Measurements from ENCODE around the gene PLPPR3. TPM values are rescaled to one million over a fixed set of nuclear protein-coding genes. Genes with fewer than 3 reads are reported as not detected.

Gene PLPPR3
- polyA plus RNA-seq, 1 experiment: 1.1 TPM

DNA sequence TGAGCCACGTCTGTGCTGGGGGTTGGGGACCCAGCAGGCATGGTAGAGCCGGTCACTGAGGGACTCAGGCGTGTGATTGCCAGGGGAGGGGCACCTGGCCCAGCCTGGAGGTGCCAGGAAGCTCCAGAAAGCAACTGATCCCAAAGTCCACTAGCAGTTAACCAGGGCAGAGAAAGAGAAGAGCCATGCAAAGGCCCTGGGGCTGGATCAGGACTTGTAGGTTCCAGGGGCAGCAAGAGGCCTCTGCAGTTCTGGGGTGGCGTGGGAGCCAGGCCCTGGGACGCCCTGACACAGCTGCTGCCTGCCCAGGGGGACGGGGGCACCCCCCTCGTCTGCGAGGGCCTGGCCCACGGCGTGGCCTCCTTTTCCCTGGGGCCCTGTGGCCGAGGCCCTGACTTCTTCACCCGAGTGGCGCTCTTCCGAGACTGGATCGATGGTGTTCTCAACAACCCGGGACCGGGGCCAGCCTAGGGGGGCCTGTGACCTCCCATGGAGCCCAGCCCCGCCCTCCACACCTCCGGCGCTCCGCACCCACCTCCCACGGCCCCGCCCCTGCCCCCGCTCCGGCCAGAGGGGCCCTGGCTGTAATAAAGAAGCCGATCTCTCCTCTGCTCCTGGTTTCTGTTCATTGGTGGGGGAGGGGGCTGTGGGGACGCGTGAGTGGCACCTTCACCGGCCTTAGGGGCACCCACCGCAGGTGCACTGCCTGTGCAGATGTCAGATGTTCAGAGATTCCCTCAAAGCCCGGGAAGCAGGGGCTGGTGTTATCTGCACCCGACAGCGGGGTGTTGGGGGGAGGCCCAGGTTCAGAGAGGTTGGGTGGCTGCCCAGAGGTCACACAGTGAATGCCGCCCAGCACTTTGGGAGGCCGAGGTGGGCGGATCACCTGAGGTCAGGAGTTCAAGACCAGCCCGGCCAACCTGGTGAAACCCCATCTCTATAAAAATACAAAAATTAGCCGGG lies 9.9 kb upstream of the PLPPR3 start:
- no peak for DNase-seq (ENCODE audit: low read depth)
- H3K36me3 ChIP-seq (ENCODE audit: control insufficient read depth, insufficient read depth, low read length): no peaks in the 10 kb centered on the region
- ChIA-PET POLR2A (no interaction called here), CTCF (no interaction called here)
- H3K4me3 ChIP-seq (ENCODE audit: low read depth, low read length): no peak overlapping the region
- no peaks in the 10 kb centered on the region for H3K27me3 ChIP-seq (ENCODE audit: control insufficient read depth, insufficient read depth, low read length)
- TF ChIP-seq, protein P1, sequence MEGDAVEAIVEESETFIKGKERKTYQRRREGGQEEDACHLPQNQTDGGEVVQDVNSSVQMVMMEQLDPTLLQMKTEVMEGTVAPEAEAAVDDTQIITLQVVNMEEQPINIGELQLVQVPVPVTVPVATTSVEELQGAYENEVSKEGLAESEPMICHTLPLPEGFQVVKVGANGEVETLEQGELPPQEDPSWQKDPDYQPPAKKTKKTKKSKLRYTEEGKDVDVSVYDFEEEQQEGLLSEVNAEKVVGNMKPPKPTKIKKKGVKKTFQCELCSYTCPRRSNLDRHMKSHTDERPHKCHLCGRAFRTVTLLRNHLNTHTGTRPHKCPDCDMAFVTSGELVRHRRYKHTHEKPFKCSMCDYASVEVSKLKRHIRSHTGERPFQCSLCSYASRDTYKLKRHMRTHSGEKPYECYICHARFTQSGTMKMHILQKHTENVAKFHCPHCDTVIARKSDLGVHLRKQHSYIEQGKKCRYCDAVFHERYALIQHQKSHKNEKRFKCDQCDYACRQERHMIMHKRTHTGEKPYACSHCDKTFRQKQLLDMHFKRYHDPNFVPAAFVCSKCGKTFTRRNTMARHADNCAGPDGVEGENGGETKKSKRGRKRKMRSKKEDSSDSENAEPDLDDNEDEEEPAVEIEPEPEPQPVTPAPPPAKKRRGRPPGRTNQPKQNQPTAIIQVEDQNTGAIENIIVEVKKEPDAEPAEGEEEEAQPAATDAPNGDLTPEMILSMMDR (IDR thresholded peaks at IDR 0.05; ENCODE audit: insufficient read depth, low read depth, low read length): no peak

DNA sequence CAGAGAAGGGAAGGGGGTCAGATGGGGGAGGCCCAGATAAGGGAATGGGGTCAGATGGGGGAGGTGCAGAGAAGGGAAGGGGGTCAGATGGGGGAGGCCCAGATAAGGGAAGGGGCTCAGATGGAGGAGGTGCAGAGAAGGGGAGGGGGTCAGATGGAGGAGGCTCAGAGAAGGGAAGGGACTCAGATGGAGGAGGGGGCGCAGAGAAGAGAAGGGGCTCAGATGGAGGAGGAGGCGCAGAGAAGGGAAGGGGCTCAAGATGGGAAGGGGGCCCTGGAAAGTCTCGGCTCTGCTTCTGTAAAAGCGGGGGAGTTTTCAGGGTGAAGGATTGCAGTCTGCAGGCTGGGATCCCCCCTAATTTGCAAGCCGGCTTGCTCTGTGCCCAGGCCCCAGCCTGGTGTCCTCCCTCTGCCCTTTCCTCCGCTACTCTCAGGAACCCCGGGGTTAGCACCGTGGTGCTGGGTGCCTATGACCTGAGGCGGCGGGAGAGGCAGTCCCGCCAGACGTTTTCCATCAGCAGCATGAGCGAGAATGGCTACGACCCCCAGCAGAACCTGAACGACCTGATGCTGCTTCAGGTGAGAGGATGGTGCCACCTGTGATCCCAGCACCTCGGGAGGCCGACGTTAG lies 7.5 kb upstream of the PLPPR3 start:
- POLR2A ChIA-PET: no interaction called here
- no peak overlapping the region for H3K4me3 ChIP-seq (ENCODE audit: low read depth, low read length)
- CTCF ChIA-PET: no interaction called here
- H3K27me3 ChIP-seq (ENCODE audit: control insufficient read depth, insufficient read depth, low read length): no peaks in the 10 kb centered on the region
- H3K36me3 ChIP-seq (ENCODE audit: control insufficient read depth, insufficient read depth, low read length): no peaks in the 10 kb centered on the region
- no peak for DNase-seq (ENCODE audit: low read depth)
- TF ChIP-seq, protein P1 (IDR thresholded peaks at IDR 0.05; ENCODE audit: insufficient read depth, low read depth, low read length): no peak

DNA sequence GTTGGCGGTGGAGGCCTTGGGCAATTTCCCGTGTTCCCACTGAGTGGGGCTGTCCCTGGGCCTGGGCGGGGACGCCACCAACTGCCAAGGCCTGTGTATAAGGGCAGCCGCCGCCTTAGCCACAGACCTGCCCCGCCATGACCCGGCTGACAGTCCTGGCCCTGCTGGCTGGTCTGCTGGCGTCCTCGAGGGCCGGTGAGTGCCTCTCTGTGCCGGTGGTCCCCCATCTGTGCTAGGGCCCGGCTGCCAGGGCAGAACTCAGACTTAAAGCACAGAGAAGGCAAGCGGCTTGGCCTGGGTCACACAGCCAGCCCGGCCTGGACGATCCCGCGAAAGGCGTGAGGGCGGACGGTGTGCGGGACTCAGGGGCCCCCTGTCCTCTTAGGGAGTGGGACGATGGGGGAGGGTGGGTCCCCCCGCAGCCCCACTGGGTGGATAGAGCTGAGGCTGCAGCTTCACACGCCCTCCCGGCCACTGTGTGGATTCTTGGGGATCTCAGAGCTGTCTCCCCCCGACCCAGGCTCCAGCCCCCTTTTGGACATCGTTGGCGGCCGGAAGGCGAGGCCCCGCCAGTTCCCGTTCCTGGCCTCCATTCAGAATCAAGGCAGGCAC lies 6.1 kb upstream of the PLPPR3 start, which contains the start of gene AZU1:
Gene AZU1 (plus strand): TSS at position 128 of the 612 bp plus-strand sequence. CDS start 10 bp downstream, at position 138.
- DNase-seq (ENCODE audit: low read depth): no peak
- no peaks in the 10 kb centered on the region for H3K36me3 ChIP-seq (ENCODE audit: control insufficient read depth, insufficient read depth, low read length)
- POLR2A ChIA-PET: no interaction called here
- TF ChIP-seq, protein P1 (IDR thresholded peaks at IDR 0.05; ENCODE audit: insufficient read depth, low read depth, low read length): no peak
- no peaks in the 10 kb centered on the region for H3K27me3 ChIP-seq (ENCODE audit: control insufficient read depth, insufficient read depth, low read length)
- CTCF ChIA-PET: interaction anchor here (0.8 to 1.0 kb wide), 2 partner anchors 11 to 29 kb away, joined by 3 to 4 read pairs; no protein-coding TSS in a partner anchor
- no peak within 1 kb of the TSS for H3K4me3 ChIP-seq (ENCODE audit: low read depth, low read length)

DNA sequence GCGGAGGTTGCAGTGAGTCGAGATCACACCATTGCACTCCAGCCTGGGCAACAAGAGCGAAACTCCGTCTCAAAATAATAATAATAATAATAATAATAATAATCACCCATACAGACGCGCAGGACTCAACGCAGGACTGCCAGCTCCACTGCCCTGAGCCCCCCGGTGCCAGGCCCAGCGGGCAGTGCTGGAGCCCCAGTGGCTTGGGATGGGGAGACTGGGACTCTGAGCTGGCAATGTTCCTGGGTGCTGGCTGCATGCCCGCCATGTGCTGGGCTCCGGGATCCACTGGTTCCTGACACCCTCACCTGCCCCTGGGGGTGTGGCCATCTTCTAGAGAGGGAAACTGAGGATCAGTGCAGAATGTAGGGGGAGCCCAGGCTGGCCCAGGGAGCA lies 5.6 kb upstream of the PLPPR3 start:
- TF ChIP-seq, protein P1 (IDR thresholded peaks at IDR 0.05; ENCODE audit: insufficient read depth, low read depth, low read length): no peak
- ChIA-PET CTCF (interaction anchor here (0.8 to 1.0 kb wide), 2 partner anchors 12 to 29 kb away, joined by 3 to 4 read pairs; no protein-coding TSS in a partner anchor), POLR2A (no interaction called here)
- Histone ChIP-seq H3K36me3 (ENCODE audit: control insufficient read depth, insufficient read depth, low read length) (no peaks in the 10 kb centered on the region), H3K27me3 (ENCODE audit: control insufficient read depth, insufficient read depth, low read length) (no peaks in the 10 kb centered on the region), H3K4me3 (ENCODE audit: low read depth, low read length) (no peak overlapping the region)
- no peak for DNase-seq (ENCODE audit: low read depth)

Data from BJ (cell line).